Thyroid gland (tissue), 4 donors: Measurements from ENCODE around the gene MGAT5.

ENCODE experiments used
- POLR2A ChIP-seq, 2 donors: fragments of 450-650 bp; IDR thresholded peaks; one replicate each; pipeline ENCODE4 v1.6.1; 2017; ENCODE audit warnings: antibody characterized with exemption in 2 of 2, mild to moderate bottlenecking in 2 of 2, moderate library complexity in 1 of 2
- TF ChIP-seq, protein P1 (sequence below), 6 experiments: fragments of 200-600 bp in 3 of 6; fragments of 450-650 bp in 3 of 6; sonication (generic) in 3 of 6; IDR thresholded peaks; one replicate each; pipeline ENCODE4 v1.5.1; 2016 to 2019; ENCODE audit warnings: antibody characterized with exemption in 6 of 6, mild to moderate bottlenecking in 2 of 6, inconsistent platforms in 1 of 6, moderate library complexity in 1 of 6

DNA sequence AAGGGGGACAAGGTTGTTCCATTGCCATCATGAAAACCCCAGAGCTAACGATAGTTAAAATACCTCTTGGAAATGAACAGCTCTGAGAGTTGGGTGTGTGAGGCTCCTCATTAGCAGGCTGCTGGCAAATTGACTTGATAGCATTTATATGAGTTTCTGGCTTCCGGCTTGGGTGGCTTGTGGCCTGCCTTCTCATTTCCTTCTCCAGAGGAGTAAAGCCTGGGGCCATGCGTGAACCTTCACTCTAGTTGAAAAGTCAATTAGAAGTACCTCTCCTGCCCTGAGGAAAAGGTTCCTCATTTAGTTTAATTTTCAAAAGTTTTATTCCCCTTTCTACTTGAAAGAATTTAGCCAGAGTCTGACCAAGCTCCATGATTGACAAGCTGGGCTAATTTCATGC is 67.1 kb downstream of the MGAT5 start:
- TF ChIP-seq, protein P1, sequence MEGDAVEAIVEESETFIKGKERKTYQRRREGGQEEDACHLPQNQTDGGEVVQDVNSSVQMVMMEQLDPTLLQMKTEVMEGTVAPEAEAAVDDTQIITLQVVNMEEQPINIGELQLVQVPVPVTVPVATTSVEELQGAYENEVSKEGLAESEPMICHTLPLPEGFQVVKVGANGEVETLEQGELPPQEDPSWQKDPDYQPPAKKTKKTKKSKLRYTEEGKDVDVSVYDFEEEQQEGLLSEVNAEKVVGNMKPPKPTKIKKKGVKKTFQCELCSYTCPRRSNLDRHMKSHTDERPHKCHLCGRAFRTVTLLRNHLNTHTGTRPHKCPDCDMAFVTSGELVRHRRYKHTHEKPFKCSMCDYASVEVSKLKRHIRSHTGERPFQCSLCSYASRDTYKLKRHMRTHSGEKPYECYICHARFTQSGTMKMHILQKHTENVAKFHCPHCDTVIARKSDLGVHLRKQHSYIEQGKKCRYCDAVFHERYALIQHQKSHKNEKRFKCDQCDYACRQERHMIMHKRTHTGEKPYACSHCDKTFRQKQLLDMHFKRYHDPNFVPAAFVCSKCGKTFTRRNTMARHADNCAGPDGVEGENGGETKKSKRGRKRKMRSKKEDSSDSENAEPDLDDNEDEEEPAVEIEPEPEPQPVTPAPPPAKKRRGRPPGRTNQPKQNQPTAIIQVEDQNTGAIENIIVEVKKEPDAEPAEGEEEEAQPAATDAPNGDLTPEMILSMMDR (IDR thresholded peaks at IDR 0.05): no peak
- no peak for TF ChIP-seq POLR2A (IDR thresholded peaks at IDR 0.05)
